Adrenal gland (tissue), 12 donors: ENCODE results near the gene TMEM132A. TPM values are rescaled to one million over a fixed set of nuclear protein-coding genes. Genes with fewer than 3 reads are reported as not detected.

Source experiments
- DNase-seq, 7 donors: peaks; one replicate each; pipeline ENCODE4 v3.0.0-alpha.2; 2019 to 2020
- H3K27ac ChIP-seq, 5 donors: fragments of 200-600 bp; sonication (generic) in 4 of 5; 1 replicate in 3 of 5; 2 replicates in 2 of 5; pipeline versions ENCODE4 v1.5.1 to v1.8.0; 2016 to 2020; ENCODE audit warnings: mild to moderate bottlenecking in 1 of 5
- H3K27me3 ChIP-seq: fragments of 200-600 bp; 2 replicates; pipeline ENCODE4 v1.8.0; 2021
- H3K36me3 ChIP-seq, 2 donors: fragments of 200-600 bp; replicated peaks in 1 of 2; 1 replicate in 1 of 2; 2 replicates in 1 of 2; pipeline versions ENCODE4 v1.5.1 to v1.8.0; 2018 to 2022
- H3K4me1 ChIP-seq, 2 donors: fragments of 200-600 bp; replicated peaks in 1 of 2; 1 replicate in 1 of 2; 2 replicates in 1 of 2; pipeline versions ENCODE4 v1.5.1 to v1.8.0; 2018 to 2021
- H3K4me3 ChIP-seq, 4 donors: fragments of 200-600 bp; sonication (generic) in 3 of 4; one replicate each; pipeline ENCODE4 v1.5.1; 2016 to 2018
- H3K9me3 ChIP-seq, 3 donors: fragments of 200-600 bp; sonication (generic) in 1 of 3; replicated peaks in 1 of 3; 1 replicate in 2 of 3; 2 replicates in 1 of 3; pipeline versions ENCODE4 v1.5.1 to v1.8.0; 2016 to 2021
- CTCF ChIP-seq, 6 experiments: fragments of 450-650 bp in 4 of 6; fragments of 200-600 bp in 2 of 6; sonication (generic) in 1 of 6; IDR thresholded peaks; 1 replicate in 5 of 6; 2 replicates in 1 of 6; pipeline versions ENCODE4 v1.5.1 to v1.8.0; 2016 to 2021; ENCODE audit warnings: antibody characterized with exemption in 6 of 6, mild to moderate bottlenecking in 2 of 6, moderate library complexity in 1 of 6
- POLR2A ChIP-seq, 2 donors: fragments of 450-650 bp; IDR thresholded peaks; one replicate each; pipeline ENCODE4 v1.6.1; 2017; ENCODE audit warnings: antibody characterized with exemption in 2 of 2, mild to moderate bottlenecking in 2 of 2, moderate library complexity in 1 of 2
- WGBS, 4 donors: extraction: QIAGEN DNeasy Blood & Tissue Kit in 2 of 4; methylation state at CpG; one replicate each; pipeline versions ENCODE4 v1.1.5 to v1.1.7; 2013 to 2017; 5-methylcytosine and 5-hydroxymethylcytosine counted together
- intact Hi-C, 2 donors: fragments of 100-400 bp; cut with DNase I; formaldehyde crosslinking; loops; one replicate each; pipeline versions ENCODE4 v1.14.1 to v1.15.0; 2022 to 2023
- polyA plus RNA-seq, 3 donors: library from polyadenylated mRNA; stranded (reverse); fragments of 200-250 nt in 2 of 3; fragments of 350-450 nt in 1 of 3; fragmentation: Illumina TruSeq in 1 of 3; extraction: RNeasy Lipid Tissue Mini Kit (QIAGEN cat#74804) in 1 of 3; gene quantifications; one replicate each; pipeline ENCODE4 v1.2.3, GENCODE V29; 2013 to 2014
- small RNA-seq, 2 donors: library from RNA; depleted of rRNA; stranded (forward); fragments of <200 nt; gene quantifications; one replicate each; pipeline ENCODE3, GENCODE V24; 2016
- total RNA-seq, 9 donors: library from RNA; depleted of rRNA in 4 of 9; stranded (reverse); fragments of >200 nt in 4 of 9; fragments of 120-200 nt in 1 of 9; fragmentation: NEBNext Ultra II Directional in 1 of 9; extraction: Animal tissue kit (Norgen Biotek cat#: 25700) in 1 of 9; gene quantifications; one replicate each; pipeline versions ENCODE4 v1.1.0 to v1.2.4, GENCODE V29; 2013 to 2023
- donor health status: healthy with polysubstance abuse.
- donor health status: Bipolar disorder and iron deficiency.
- donor health status: DM: yes; HTN: yes; CAD: no.
- donor health status: DM: no; HTN: no; CAD: no.
- donor health status: DM: no; HTN: no; CAD: no.
- donor health status: DM: yes; HTN: yes; CAD: no.

The TMEM132A gene
- total and polyA plus RNA-seq, 12 donors = 3.4 to 66.1 (median 38.8) TPM

GRCh38 chr11:60985501-60985900 is 61.2 kb downstream of the TMEM132A start:
- DNase-seq = no peak
- no peak overlapping the region for H3K4me3 ChIP-seq
- H3K27me3 ChIP-seq = no peaks in the 10 kb centered on the region
- H3K4me1 ChIP-seq = no peaks in the 10 kb centered on the region
- intact Hi-C loops = no loop called here
- H3K27ac ChIP-seq = no peak overlapping the region
- WGBS, 4 donors = 88 to 91% (median 90%) methylated on average over 2 of the region's 2 CpGs
- H3K9me3 ChIP-seq = no peaks in the 10 kb centered on the region
- TF ChIP-seq POLR2A (IDR thresholded peaks at IDR 0.05) (no peak), CTCF (IDR thresholded peaks at IDR 0.05) (no peak)
- H3K36me3 ChIP-seq = no peaks in the 10 kb centered on the region

GRCh38 chr11:60985991-60986915 is 62.0 kb downstream of the TMEM132A start:
- DNase-seq = peak in 2 of 7 donors; percentile 27 to 32
- Histone ChIP-seq H3K4me3 (no peak overlapping the region), H3K9me3 (no peaks in the 10 kb centered on the region), H3K27ac (no peak overlapping the region), H3K27me3 (no peaks in the 10 kb centered on the region), H3K4me1 (no peaks in the 10 kb centered on the region), H3K36me3 (no peaks in the 10 kb centered on the region)
- TF ChIP-seq POLR2A (IDR thresholded peaks at IDR 0.05) = no peak
- TF ChIP-seq CTCF (IDR thresholded peaks at IDR 0.05) = no peak
- 68 to 80% (median 74%) methylated on average over 17 of the region's 17 CpGs for WGBS, 4 donors
- intact Hi-C loops = no loop called here

Small RNA genes lying within 50 kb of the gene (small RNA-seq; reads per million reads assigned to genes)
- gene RNU6-933P = 0 reads per million in 2 donors

Other genes with a start within 250 kb of the TMEM132A start
- gene MS4A8, start 224.8 kb upstream of the TMEM132A start, total RNA-seq = under 1 TPM in 2 of 9 donors, not detected in 7; 0.46 to 0.67 TPM
- 1 to 10 TPM in 2 of 3 donors, under 1 TPM in 1; 0.27 to 2.0 (median 1.5) TPM for gene MS4A8, start 224.8 kb upstream of the TMEM132A start, polyA plus RNA-seq
- gene MS4A18, start 199.7 kb upstream of the TMEM132A start, total RNA-seq = not detected
- not detected for gene MS4A18, start 199.7 kb upstream of the TMEM132A start, polyA plus RNA-seq
- under 1 TPM in 2 of 9 donors, not detected in 7; 0.25 to 0.28 TPM for gene MS4A15, start 167.6 kb upstream of the TMEM132A start, total RNA-seq
- under 1 TPM in 2 of 3 donors, not detected in 1; 0.07 to 0.22 TPM for gene MS4A15, start 167.6 kb upstream of the TMEM132A start, polyA plus RNA-seq
- gene MS4A10, start 139.1 kb upstream of the TMEM132A start, total RNA-seq = not detected
- gene MS4A10, start 139.1 kb upstream of the TMEM132A start, polyA plus RNA-seq = not detected
- 10 to 100 TPM; 25.1 to 52.4 (median 30.2) TPM for gene CCDC86, start 82.3 kb upstream of the TMEM132A start, total RNA-seq
- gene CCDC86, start 82.3 kb upstream of the TMEM132A start, polyA plus RNA-seq = 10 to 100 TPM; 14.7 to 50.9 (median 22.6) TPM
- under 1 TPM in 3 of 9 donors, not detected in 6; 0.18 to 0.61 (median 0.27) TPM for gene PTGDR2, start 68.5 kb upstream of the TMEM132A start, total RNA-seq
- under 1 TPM in 2 of 3 donors, not detected in 1; 0.17 to 0.24 TPM for gene PTGDR2, start 68.5 kb upstream of the TMEM132A start, polyA plus RNA-seq
- gene ZP1, start 56.9 kb upstream of the TMEM132A start, total RNA-seq = 1 to 10 TPM in 3 of 9 donors, under 1 TPM in 4, not detected in 2; 0.25 to 6.3 (median 0.83) TPM
- 1 to 10 TPM in 1 of 3 donors, under 1 TPM in 2; 0.24 to 1.4 (median 0.48) TPM for gene ZP1, start 56.9 kb upstream of the TMEM132A start, polyA plus RNA-seq
- gene PRPF19, start 17.9 kb upstream of the TMEM132A start, total RNA-seq = 100 to 1,000 TPM in 3 of 9 donors, 10 to 100 TPM in 6; 45.5 to 129 (median 97.1) TPM
- 100 to 1,000 TPM; 101 to 107 (median 103) TPM for gene PRPF19, start 17.9 kb upstream of the TMEM132A start, polyA plus RNA-seq
- 100 to 1,000 TPM in 3 of 9 donors, 10 to 100 TPM in 6; 29.3 to 115 (median 86.7) TPM for gene TMEM109, start 10.3 kb upstream of the TMEM132A start, total RNA-seq
- 10 to 100 TPM; 38.0 to 66.3 (median 65.0) TPM for gene TMEM109, start 10.3 kb upstream of the TMEM132A start, polyA plus RNA-seq
- 10 to 100 TPM in 8 of 9 donors, 1 to 10 TPM in 1; 6.7 to 34.9 (median 28.9) TPM for gene SLC15A3, start 27.7 kb downstream of the TMEM132A start, total RNA-seq
- 10 to 100 TPM; 15.8 to 57.7 (median 37.2) TPM for gene SLC15A3, start 27.7 kb downstream of the TMEM132A start, polyA plus RNA-seq
- gene CD6, start 47.2 kb downstream of the TMEM132A start, total RNA-seq = 1 to 10 TPM in 7 of 9 donors, under 1 TPM in 2; 0.22 to 8.4 (median 2.2) TPM
- 1 to 10 TPM in 1 of 3 donors, under 1 TPM in 2; 0.37 to 3.0 (median 0.67) TPM for gene CD6, start 47.2 kb downstream of the TMEM132A start, polyA plus RNA-seq
- 10 to 100 TPM in 1 of 9 donors, 1 to 10 TPM in 1, under 1 TPM in 7; under 0.01 to 14.4 (median 0.80) TPM for gene CD5, start 178.0 kb downstream of the TMEM132A start, total RNA-seq
- under 1 TPM; 0.18 to 0.48 (median 0.20) TPM for gene CD5, start 178.0 kb downstream of the TMEM132A start, polyA plus RNA-seq
- 10 to 100 TPM in 8 of 9 donors, 1 to 10 TPM in 1; 8.6 to 27.9 (median 19.6) TPM for gene VPS37C, start 237.0 kb downstream of the TMEM132A start, total RNA-seq
- 10 to 100 TPM; 11.9 to 18.2 (median 14.2) TPM for gene VPS37C, start 237.0 kb downstream of the TMEM132A start, polyA plus RNA-seq